Measurements from ENCODE around the gene GLS.

The GLS gene

DNA sequence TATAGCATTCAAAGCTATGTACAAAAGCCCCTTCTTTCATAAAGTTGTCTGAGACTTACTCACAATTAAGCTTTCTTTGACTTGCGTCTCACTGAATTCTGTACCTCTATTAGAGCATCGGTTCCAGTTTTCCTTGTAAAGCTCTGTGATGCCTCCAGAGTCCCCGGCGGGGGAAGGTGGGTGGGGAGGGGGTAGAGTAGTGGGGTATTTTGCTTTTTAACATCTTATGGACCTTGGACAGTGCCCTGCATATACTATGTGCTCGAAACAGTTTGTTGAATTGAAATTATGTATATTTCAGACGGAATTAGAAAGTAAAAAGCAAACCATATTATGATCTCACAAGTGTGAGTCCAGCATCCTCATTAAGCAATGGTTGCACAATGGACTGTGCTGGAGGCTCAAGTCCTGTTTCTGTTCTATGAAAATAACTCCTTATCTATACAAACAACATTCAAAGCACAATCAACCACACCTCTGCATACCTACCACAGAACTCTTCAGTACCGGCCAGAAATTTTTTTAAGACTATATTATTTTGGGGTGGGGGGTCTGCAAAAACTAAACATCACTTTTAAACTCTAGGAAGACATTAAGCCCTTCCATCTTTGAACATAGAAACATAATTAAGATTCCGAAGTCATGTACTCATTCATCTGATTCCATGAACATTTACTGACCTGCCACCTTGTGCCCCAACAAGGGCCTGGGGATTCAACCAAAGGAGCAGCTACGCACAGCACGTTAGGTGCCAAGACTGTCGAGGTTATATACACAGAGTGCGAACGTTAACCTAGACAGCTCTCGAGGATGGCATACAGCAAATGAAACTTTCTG is 132.4 kb downstream of the GLS start:
- DNase-seq: no peak

DNA sequence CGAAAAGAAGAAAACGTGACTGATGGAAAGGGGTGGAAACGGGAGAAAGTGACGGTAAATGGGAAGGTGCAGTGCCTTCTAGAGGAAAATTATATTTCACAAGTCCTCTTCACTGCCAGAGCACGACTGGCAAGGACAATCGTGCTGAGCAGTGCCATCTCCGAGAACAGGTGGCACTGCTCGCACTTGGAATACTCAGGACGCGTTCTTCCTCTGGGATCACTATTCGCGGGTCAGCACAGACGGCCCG is 133.0 kb downstream of the GLS start:
- DNase-seq: peak in 1 of 58 donors; percentile 61

DNA sequence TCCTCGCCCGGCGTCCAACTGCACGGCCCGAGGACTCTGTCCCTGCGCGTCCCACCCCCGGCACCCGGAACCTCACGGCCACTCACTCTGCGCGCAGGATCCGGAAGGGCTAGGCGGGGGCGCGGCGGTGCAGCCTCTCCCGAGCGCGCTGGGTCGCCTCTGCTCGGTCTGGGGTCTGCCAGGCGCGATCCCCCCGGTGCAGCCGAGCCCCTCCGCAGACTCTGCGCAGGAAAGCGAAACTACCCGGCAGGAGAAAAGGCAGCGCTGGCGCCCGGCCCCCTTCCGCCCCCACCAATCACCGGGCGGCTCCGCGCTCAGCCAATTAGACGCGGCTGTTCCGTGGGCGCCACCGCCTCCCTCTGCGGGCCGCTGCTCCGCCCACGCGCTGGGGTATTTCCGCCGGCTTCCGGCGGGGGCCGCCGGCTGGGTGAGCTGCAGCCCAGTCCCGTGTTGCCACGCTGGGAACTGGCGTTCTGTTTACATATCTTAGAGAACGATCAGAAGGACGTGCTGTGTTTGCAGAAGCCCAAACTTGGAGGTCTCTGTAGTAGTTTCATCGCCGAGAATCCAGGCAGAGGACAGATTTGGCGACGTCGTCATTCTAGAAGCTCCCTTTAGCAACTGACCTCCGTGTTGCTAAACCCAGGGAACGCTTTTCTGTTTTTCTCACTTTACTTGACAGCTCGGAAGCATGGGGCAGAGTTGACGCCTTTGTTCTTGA is 133.5 kb downstream of the GLS start, which contains the start of gene STAT1:
Gene STAT1, minus strand, starts transcription at position 240 of the 721 bp plus-strand sequence. CDS start 4,168 bp downstream, outside the sequence.
- DNase-seq: peak; percentile 26 to 95 (median 90)

DNA sequence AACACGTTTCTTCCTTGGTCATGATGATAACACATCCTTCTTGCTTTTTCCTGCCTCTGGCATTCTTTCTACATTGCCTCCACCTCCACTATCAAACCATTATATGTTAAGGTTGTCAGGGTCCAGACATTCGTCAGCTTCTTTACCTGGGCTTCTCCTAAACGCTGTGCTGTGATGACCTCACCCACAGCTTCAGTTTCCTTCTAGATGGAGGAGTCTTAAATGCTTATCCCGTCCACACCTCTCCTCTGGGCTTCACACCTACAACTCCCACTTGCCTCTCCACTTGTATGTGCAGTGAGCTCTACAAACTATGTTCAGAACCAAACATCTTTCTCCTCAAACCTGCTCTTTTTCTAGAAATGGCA is 134.0 kb downstream of the GLS start:
- no peak for DNase-seq

Data from anterior cingulate cortex (tissue), 58 donors.